ENCODE results near the gene GAB1. TPM values are rescaled to one million over a fixed set of nuclear protein-coding genes. Genes with fewer than 3 reads are reported as not detected.

GAB1 gene
- total RNA-seq, 1 donor from 2014 or later, result 31.0 TPM

DNA sequence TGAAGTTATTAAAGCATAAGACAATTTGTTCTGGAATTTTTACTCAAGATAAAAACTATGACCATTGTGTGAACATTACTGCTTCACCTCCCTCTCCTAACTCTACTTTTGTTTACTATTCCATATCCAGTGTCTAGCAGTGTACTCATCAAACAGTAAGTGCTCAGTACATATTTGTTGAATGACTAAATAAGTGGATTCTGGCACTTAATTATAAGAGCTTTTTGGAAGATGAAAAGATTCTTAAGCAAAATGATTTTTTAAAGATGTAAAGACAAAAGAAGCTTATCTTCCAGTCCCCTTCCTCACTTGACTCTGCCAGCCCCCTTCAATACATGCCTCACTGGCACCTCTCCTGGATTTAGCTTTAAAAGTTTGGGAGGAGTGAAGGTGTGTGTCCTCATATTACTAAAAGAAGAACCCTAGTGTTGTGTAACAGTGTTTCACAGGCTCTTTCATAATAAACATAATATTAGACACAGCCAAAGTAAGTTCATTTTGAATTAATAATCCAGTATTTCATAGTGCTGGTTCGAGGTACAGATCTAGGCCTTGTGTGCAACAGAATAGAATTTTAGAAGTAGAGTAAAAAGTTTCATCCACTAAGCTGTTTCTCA is 53.0 kb downstream of the GAB1 start:
- Histone ChIP-seq H3K27me3 (no peaks in the 10 kb centered on the region), H3K4me3 (no peak overlapping the region), H3K4me1 (peaks cover 3 to 54% of the 10 kb centered on the region in 2 donors), H3K27ac (peak overlapping the region; percentile 48 to 55), H3K9me3 (no peaks in the 10 kb centered on the region), H3K36me3 (no peaks in the 10 kb centered on the region)
- no peak for TF ChIP-seq CTCF (IDR thresholded peaks at IDR 0.05)
- intact Hi-C loops (cut with DNase I), result no loop called here
- no peak for DNase-seq (ENCODE audit: low spot score in 2 of 2)

DNA sequence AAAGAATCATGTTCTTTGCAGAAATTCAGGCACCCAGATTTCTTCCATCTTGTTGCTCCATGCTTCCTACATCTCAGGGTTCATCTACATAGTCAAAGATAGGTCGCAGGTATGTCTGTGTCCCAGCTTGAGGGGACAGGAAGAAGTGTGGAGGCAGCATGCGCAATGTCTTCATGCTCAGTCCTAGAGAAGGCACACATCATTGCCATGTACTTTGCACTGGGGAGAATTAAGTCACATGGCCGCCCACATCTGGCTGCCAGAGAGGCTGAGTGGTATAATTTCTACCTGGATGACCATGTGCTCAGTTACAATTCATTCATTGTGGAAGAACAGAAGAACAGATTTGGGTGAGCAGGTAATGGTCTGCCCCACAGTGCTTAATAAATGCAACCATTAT is 54.1 kb downstream of the GAB1 start:
- intact Hi-C loops (cut with DNase I), result no loop called here
- H3K4me3 ChIP-seq, result no peak overlapping the region
- TF ChIP-seq CTCF (IDR thresholded peaks at IDR 0.05), result no peak
- no peak for DNase-seq (ENCODE audit: low spot score in 2 of 2)
- H3K27ac ChIP-seq, result peak overlapping the region in 1 of 2 donors; percentile 55
- H3K4me1 ChIP-seq, result peaks cover 3 to 49% of the 10 kb centered on the region in 2 donors
- no peaks in the 10 kb centered on the region for H3K36me3 ChIP-seq
- no peaks in the 10 kb centered on the region for H3K27me3 ChIP-seq
- H3K9me3 ChIP-seq, result no peaks in the 10 kb centered on the region

DNA sequence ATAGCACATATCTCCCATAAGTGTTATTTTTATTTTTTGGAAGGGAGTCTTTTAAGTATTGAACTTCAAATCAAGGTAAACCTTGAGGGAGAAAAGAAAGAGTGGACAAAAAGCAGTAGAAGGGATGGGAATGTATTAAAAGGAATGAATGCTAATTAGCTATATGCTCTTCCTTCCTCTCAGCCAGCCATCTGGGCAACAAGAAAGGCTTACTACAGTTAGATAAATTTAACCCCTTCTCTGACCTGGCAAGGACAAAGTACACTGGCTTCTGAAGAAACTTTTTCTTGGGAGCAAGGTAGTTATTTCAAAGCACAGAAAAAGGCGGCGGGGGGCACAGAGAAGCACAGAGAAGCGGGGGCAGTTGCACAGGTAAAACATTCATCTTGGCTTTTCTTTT is 54.6 kb downstream of the GAB1 start:
- H3K27me3 ChIP-seq, result no peaks in the 10 kb centered on the region
- no peaks in the 10 kb centered on the region for H3K36me3 ChIP-seq
- H3K9me3 ChIP-seq, result no peaks in the 10 kb centered on the region
- H3K4me3 ChIP-seq, result no peak overlapping the region
- TF ChIP-seq CTCF (IDR thresholded peaks at IDR 0.05), result no peak
- no peak for DNase-seq (ENCODE audit: low spot score in 2 of 2)
- H3K27ac ChIP-seq, result peak overlapping the region; percentile 24 to 55
- intact Hi-C loops (cut with DNase I), result no loop called here
- H3K4me1 ChIP-seq, result peaks cover 3 to 53% of the 10 kb centered on the region in 2 donors

DNA sequence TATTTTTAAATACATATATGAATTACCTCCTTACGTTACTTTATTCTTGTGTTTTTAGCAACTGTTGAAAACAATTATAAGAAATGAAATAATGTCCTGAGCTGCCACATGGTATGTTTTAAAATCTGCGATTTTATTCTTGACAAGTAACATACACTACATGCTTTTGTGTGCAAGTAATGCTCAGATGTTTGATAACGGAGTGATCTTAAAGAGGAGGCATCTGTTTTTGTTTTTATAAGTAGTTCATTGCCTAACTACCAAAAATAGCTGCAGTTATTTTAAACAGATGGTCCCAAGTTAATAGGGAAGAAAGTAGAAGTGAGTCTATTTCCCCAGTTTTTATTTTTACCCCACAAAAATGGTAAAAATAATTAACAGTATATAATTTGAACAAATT is 55.2 kb downstream of the GAB1 start:
- H3K4me1 ChIP-seq, result peaks cover 5 to 58% of the 10 kb centered on the region in 2 donors

GRCh38 chr4:143393195-143393594 is 56.5 kb downstream of the GAB1 start:
- Histone ChIP-seq H3K27me3 (no peaks in the 10 kb centered on the region), H3K4me1 (peaks cover 5 to 66% of the 10 kb centered on the region in 2 donors), H3K4me3 (no peak overlapping the region), H3K27ac (peak overlapping the region; percentile 35 to 55), H3K9me3 (no peaks in the 10 kb centered on the region), H3K36me3 (no peaks in the 10 kb centered on the region)
- intact Hi-C loops (cut with DNase I), result no loop called here
- DNase-seq (ENCODE audit: low spot score in 2 of 2), result no peak
- TF ChIP-seq CTCF (IDR thresholded peaks at IDR 0.05), result no peak

More for the DNA sequence above, 55.2 kb downstream of the GAB1 start:
- Histone ChIP-seq H3K4me3 (no peak overlapping the region), H3K9me3 (no peaks in the 10 kb centered on the region), H3K36me3 (no peaks in the 10 kb centered on the region), H3K27ac (peak overlapping the region in 1 of 2 donors; percentile 55), H3K27me3 (no peaks in the 10 kb centered on the region)
- no peak for TF ChIP-seq CTCF (IDR thresholded peaks at IDR 0.05)
- intact Hi-C loops (cut with DNase I), result no loop called here
- DNase-seq (ENCODE audit: low spot score in 2 of 2), result no peak

Data from ascending aorta (tissue), 2 donors.